Liver (tissue), 9 donors: ENCODE results near the gene ASIC2. TPM values are rescaled to one million over a fixed set of nuclear protein-coding genes. Genes with fewer than 3 reads are reported as not detected.

Experiments
- DNase-seq: peaks from one replicate; pipeline ENCODE4 v3.0.0-alpha.2; 2017; ENCODE audit warnings: low spot score
- H3K27ac ChIP-seq, 2 donors: one replicate each; pipeline ENCODE4 v1.7.0; 2013; ENCODE audit warnings: inconsistent platforms in 2 of 2, low read length in 2 of 2, control low read depth in 1 of 2, low read depth in 1 of 2, mild to moderate bottlenecking in 1 of 2
- H3K27me3 ChIP-seq, 4 donors: one replicate each; pipeline versions ENCODE4 v1.6.1 to v1.7.0; 2013; ENCODE audit warnings: low read length in 3 of 4, inconsistent platforms in 1 of 4, mild to moderate bottlenecking in 1 of 4, moderate library complexity in 1 of 4; ENCODE audit not compliant: control insufficient read depth in 4 of 4, insufficient read depth in 4 of 4
- H3K36me3 ChIP-seq, 4 donors: one replicate each; pipeline versions ENCODE4 v1.6.1 to v1.7.0; 2013; ENCODE audit warnings: low read length in 3 of 4, mild to moderate bottlenecking in 3 of 4, low read depth in 1 of 4, moderate library complexity in 1 of 4; ENCODE audit not compliant: control insufficient read depth in 4 of 4, insufficient read depth in 3 of 4
- H3K4me1 ChIP-seq, 4 donors: one replicate each; pipeline versions ENCODE4 v1.6.1 to v1.7.0; 2013; ENCODE audit warnings: low read length in 3 of 4, mild to moderate bottlenecking in 3 of 4, moderate library complexity in 1 of 4; ENCODE audit not compliant: control insufficient read depth in 4 of 4, insufficient read depth in 4 of 4
- H3K4me3 ChIP-seq, 3 donors: one replicate each; pipeline versions ENCODE4 v1.6.1 to v1.7.0; 2013; ENCODE audit warnings: low read length in 3 of 3, control low read depth in 1 of 3, low read depth in 1 of 3, mild to moderate bottlenecking in 1 of 3
- H3K9ac ChIP-seq, 2 donors: one replicate each; pipeline ENCODE4 v1.7.0; 2013; ENCODE audit warnings: low read length in 2 of 2, mild to moderate bottlenecking in 2 of 2, moderate library complexity in 2 of 2, control low read depth in 1 of 2, low read depth in 1 of 2
- H3K9me3 ChIP-seq, 4 donors: one replicate each; pipeline versions ENCODE4 v1.6.1 to v1.7.0; 2013; ENCODE audit warnings: low read length in 3 of 4; ENCODE audit not compliant: control insufficient read depth in 4 of 4
- EGR1 ChIP-seq, 2 donors: IDR thresholded peaks; 2 replicates each; pipeline ENCODE4 v1.6.1; 2016 to 2018; ENCODE audit warnings: antibody characterized with exemption in 2 of 2, low read depth in 2 of 2
- FOXA2 ChIP-seq: IDR thresholded peaks from 2 replicates; pipeline ENCODE4 v1.6.1; 2016; ENCODE audit warnings: antibody characterized with exemption
- GABPA ChIP-seq, 2 donors: IDR thresholded peaks in 1 of 2; conservative IDR thresholded peaks in 1 of 2; 2 replicates each; pipeline ENCODE4 v1.6.1; 2016; ENCODE audit warnings: antibody characterized with exemption in 2 of 2, mild to moderate bottlenecking in 1 of 2, moderate library complexity in 1 of 2
- HNF4A ChIP-seq, 2 donors: conservative IDR thresholded peaks; 2 replicates each; pipeline ENCODE4 v1.6.1; 2016; ENCODE audit warnings: antibody characterized with exemption in 2 of 2, mild to moderate bottlenecking in 2 of 2
- HNF4G ChIP-seq: IDR thresholded peaks from 2 replicates; pipeline ENCODE4 v1.6.1; 2016; ENCODE audit warnings: antibody characterized with exemption
- JUND ChIP-seq, 2 donors: IDR thresholded peaks; 2 replicates each; pipeline ENCODE4 v1.6.1; 2016; ENCODE audit warnings: antibody characterized with exemption in 2 of 2
- REST ChIP-seq: IDR thresholded peaks from 2 replicates; pipeline ENCODE4 v1.6.1; 2016; ENCODE audit warnings: antibody characterized with exemption, mild to moderate bottlenecking
- RXRA ChIP-seq, 2 donors: IDR thresholded peaks; 2 replicates each; pipeline ENCODE4 v1.6.1; 2017 to 2018; ENCODE audit warnings: antibody characterized with exemption in 2 of 2, mild to moderate bottlenecking in 1 of 2
- SP1 ChIP-seq: IDR thresholded peaks from 2 replicates; pipeline ENCODE4 v1.6.1; 2018; ENCODE audit warnings: antibody characterized with exemption, mild to moderate bottlenecking
- TAF1 ChIP-seq: conservative IDR thresholded peaks from 2 replicates; pipeline ENCODE4 v1.6.1; 2016; ENCODE audit warnings: antibody characterized with exemption, mild to moderate bottlenecking
- YY1 ChIP-seq: IDR thresholded peaks from 2 replicates; pipeline ENCODE4 v1.6.1; 2016; ENCODE audit warnings: antibody characterized with exemption, mild to moderate bottlenecking
- ZBTB33 ChIP-seq: IDR thresholded peaks from 2 replicates; pipeline ENCODE4 v1.6.1; 2016; ENCODE audit warnings: antibody characterized with exemption
- WGBS: extraction: QIAGEN DNeasy Blood & Tissue Kit; methylation state at CpG from one replicate; pipeline ENCODE4 v1.1.7; 2013; 5-methylcytosine and 5-hydroxymethylcytosine counted together
- polyA plus RNA-seq, 2 donors: library from polyadenylated mRNA; stranded (reverse) in 1 of 2; unstranded in 1 of 2; fragments of 200-250 nt in 1 of 2; fragments of >200 nt in 1 of 2; fragmentation: Nextera tagmentation in 1 of 2; extraction: Ambion mirVana in 1 of 2; gene quantifications; one replicate each; pipeline versions ENCODE4 v1.2.1 to v1.2.3, GENCODE V29; 2013 to 2015
- total RNA-seq, 2 donors: library from RNA; depleted of rRNA; stranded (reverse); fragments of >200 nt; gene quantifications; one replicate each; pipeline ENCODE4 v1.2.3, GENCODE V29; 2014
- TF ChIP-seq, protein P1 (sequence below): IDR thresholded peaks from 2 replicates; pipeline ENCODE4 v1.6.1; 2016; ENCODE audit warnings: antibody characterized with exemption
- donor health status: healthy.
- donor health status: healthy.
- donor health status: healthy.
- donor health status: healthy.
- donor health status: healthy.

The ASIC2 gene
- total and polyA plus RNA-seq, 4 donors = under 0.01 TPM; not detected in 3

DNA sequence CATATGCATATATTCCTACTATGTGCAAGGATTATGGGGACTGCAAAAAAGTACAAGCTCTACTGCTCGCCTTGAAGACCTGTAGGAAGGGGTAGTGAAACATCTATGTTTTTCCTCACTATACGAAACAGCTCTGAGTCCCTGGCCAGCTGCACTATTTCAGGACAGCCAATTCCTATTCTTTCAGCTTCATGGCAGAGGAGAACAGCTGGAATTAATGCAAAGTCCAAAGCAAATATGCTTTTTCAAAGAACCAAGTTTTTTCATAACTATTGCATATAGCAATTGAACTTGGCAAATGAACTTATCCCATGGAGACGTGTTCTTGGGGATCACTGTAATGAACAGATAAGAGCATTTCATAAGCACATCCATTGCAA lies 179.1 kb downstream of the ASIC2 start:
- WGBS = 76% methylated on average over 3 of the region's 3 CpGs
- H3K36me3 ChIP-seq = no peaks in the 10 kb centered on the region
- no peak overlapping the region for H3K9ac ChIP-seq
- H3K9me3 ChIP-seq = no peaks in the 10 kb centered on the region
- no peak for DNase-seq
- H3K4me1 ChIP-seq = no peaks in the 10 kb centered on the region
- no peak overlapping the region for H3K27ac ChIP-seq
- TF ChIP-seq RXRA (IDR thresholded peaks at IDR 0.05) (no peak), GABPA (IDR thresholded peaks at IDR 0.05 in 1 of 2, conservative IDR thresholded peaks at IDR 0.05 in 1 of 2) (no peak), JUND (IDR thresholded peaks at IDR 0.05) (no peak), TAF1 (no peak), SP1 (no peak), FOXA2 (no peak), ZBTB33 (no peak), EGR1 (IDR thresholded peaks at IDR 0.05; ENCODE audit: low read depth in 2 of 2) (no peak)
- TF ChIP-seq, protein P1, sequence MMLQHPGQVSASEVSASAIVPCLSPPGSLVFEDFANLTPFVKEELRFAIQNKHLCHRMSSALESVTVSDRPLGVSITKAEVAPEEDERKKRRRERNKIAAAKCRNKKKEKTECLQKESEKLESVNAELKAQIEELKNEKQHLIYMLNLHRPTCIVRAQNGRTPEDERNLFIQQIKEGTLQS = no peak
- H3K4me3 ChIP-seq = no peak overlapping the region
- H3K27me3 ChIP-seq = peaks cover 0 to 3% (median under 1%) of the 10 kb centered on the region in 4 donors

DNA sequence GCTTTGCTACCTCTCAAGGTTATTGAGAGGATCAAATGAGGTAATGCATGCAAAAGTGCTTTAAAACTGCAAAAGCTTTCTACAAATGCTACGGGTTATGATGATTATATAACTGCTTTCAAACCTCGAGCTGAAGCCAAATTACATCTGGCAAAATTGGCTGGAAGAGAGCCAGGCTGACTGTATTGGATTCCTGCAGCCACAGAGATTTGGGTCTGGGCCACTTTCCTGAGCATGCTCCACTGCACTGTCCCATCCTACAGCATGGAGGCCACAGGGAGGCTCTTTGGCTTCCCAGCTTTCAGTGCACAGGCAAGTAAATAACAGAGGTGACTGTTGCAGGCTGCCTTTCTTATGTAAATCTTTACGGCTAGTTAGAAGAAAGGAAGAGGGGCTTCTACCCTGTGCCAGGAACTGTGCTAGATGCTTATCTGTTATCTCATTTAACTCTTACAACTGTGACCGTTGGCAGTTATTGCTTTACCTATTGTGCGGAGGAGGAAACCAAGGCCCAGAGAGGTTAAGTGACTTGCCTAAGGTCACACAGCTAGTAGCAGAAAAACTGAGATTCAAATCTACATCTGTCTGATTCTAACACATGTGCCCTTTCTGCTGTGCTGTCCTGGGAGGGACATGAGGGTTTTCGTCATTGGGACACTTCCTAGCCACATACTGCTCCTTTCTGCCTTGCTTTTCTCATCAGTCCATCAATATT lies 179.7 kb downstream of the ASIC2 start:
- no peak for TF ChIP-seq YY1
- no peak for TF ChIP-seq GABPA (IDR thresholded peaks at IDR 0.05 in 1 of 2, conservative IDR thresholded peaks at IDR 0.05 in 1 of 2)
- H3K4me1 ChIP-seq = no peaks in the 10 kb centered on the region
- H3K9ac ChIP-seq = no peak overlapping the region
- H3K27ac ChIP-seq = no peak overlapping the region
- H3K4me3 ChIP-seq = no peak overlapping the region
- no peaks in the 10 kb centered on the region for H3K9me3 ChIP-seq
- no peak for DNase-seq
- peaks cover 0 to 2% (median 0%) of the 10 kb centered on the region in 4 donors for H3K27me3 ChIP-seq
- H3K36me3 ChIP-seq = no peaks in the 10 kb centered on the region
- 58% methylated on average over 6 of the region's 6 CpGs for WGBS

DNA sequence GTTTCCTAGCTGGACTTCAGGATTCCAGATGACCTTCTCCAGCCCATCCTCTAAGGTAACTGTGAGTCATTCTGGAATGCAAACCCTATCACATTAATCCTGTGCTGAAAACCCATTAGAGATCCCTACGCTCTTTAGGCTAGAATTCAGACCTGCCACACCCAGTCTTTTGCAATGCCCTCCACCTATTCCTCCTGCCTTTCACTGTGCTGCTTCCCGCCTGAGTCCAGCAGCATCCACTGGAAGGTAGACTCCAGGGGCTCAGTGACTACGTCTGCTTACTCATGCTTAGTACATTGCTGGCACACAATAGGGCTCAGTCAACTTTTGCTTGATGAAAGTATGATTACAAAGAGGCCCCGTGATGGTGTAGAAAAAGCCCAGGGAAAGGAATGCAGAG lies 180.3 kb downstream of the ASIC2 start:
- Histone ChIP-seq H3K9me3 (no peaks in the 10 kb centered on the region), H3K4me3 (no peak overlapping the region), H3K36me3 (no peaks in the 10 kb centered on the region), H3K27ac (no peak overlapping the region), H3K27me3 (peaks cover 0 to 2% (median 0%) of the 10 kb centered on the region in 4 donors), H3K4me1 (no peaks in the 10 kb centered on the region), H3K9ac (no peak overlapping the region)
- DNase-seq = no peak
- 69% methylated on average over 4 of the region's 4 CpGs for WGBS
- TF ChIP-seq RXRA (IDR thresholded peaks at IDR 0.05) (no peak), YY1 (no peak), HNF4A (conservative IDR thresholded peaks at IDR 0.05) (no peak), HNF4G (no peak), EGR1 (IDR thresholded peaks at IDR 0.05; ENCODE audit: low read depth in 2 of 2) (no peak), SP1 (no peak), JUND (IDR thresholded peaks at IDR 0.05) (no peak), REST (no peak)
